Measurements from ENCODE around the gene DNAH1. TPM values are rescaled to one million over a fixed set of nuclear protein-coding genes. Genes with fewer than 3 reads are reported as not detected.

The DNAH1 gene
- total and polyA plus RNA-seq, 2 of the 13 experiments (the other 11 are each of a cell fraction or from before 2014, with no cell fraction given): 0.64 to 3.5 TPM

DNA sequence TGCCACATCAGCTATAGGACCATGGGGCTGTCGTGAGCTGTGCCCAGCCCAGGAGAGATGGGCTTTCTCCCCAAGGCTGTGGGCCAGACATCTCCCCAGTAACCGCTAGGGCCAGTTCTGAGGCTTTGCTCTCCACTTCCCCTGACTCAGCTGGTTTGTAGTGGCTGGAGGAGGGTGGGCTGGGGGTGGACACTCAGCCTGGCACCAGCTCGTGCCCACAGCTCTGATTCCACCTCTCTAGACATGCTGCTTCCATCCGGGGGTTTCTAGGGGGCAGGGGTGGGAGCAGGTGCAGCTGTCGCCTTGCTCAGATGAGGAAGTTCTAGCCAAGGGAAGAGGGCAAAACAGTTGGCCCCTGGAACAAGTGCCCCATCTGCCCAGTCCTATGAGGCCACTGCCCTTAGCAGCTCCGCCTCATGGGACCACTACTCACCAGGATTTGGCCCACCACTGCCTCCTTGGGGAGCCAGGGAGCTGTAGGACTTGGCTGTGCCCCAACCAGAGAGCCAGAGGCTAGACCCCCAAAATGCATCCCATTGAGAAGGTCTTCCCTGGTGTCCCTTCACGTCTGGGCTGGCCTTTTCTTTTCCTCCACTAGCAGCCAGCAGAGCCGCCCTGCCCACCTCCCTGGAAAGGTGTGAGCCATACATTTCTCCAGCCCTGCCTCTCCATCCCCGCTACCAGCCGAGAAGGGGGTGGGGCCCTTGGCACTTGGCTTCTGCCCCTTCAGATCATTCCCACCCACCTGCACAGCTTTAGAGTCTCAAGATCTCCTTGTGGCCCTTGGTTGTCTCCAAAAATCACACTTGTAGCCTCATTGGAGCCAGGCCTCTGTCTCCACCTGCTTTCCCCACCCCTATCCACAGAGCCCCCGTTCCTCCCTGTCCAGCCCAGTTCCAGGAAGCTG lies 18.6 kb upstream of the DNAH1 start (continued):
- TF ChIP-seq, protein P1, sequence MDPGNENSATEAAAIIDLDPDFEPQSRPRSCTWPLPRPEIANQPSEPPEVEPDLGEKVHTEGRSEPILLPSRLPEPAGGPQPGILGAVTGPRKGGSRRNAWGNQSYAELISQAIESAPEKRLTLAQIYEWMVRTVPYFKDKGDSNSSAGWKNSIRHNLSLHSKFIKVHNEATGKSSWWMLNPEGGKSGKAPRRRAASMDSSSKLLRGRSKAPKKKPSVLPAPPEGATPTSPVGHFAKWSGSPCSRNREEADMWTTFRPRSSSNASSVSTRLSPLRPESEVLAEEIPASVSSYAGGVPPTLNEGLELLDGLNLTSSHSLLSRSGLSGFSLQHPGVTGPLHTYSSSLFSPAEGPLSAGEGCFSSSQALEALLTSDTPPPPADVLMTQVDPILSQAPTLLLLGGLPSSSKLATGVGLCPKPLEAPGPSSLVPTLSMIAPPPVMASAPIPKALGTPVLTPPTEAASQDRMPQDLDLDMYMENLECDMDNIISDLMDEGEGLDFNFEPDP (CRISPR knock-in tag; conservative IDR thresholded peaks at IDR 0.05): 0 out of 2 replicates have a peak, but pooled peaks have one; percentile 23
- TF ChIP-seq ZNF326 (CRISPR knock-in tag; IDR thresholded peaks at IDR 0.05; ENCODE audit: borderline replicate concordance): peak; percentile 30; the same call in 1 of the 2 replicates
- TF ChIP-seq GTF2F1 (IDR thresholded peaks at IDR 0.05; ENCODE audit: low read length): no peak
- peak in 1 of 2 experiments; percentile 46; a peak in 1 of 4 replicates for TF ChIP-seq POLR2A (IDR thresholded peaks at IDR 0.05; ENCODE audit: insufficient read depth in 1 of 2, low read depth in 2 of 2, low read length in 2 of 2)
- peak; percentile 71 for TF ChIP-seq IRX3 (CRISPR knock-in tag; IDR thresholded peaks at IDR 0.05; ENCODE audit: borderline replicate concordance, low read depth)

DNA sequence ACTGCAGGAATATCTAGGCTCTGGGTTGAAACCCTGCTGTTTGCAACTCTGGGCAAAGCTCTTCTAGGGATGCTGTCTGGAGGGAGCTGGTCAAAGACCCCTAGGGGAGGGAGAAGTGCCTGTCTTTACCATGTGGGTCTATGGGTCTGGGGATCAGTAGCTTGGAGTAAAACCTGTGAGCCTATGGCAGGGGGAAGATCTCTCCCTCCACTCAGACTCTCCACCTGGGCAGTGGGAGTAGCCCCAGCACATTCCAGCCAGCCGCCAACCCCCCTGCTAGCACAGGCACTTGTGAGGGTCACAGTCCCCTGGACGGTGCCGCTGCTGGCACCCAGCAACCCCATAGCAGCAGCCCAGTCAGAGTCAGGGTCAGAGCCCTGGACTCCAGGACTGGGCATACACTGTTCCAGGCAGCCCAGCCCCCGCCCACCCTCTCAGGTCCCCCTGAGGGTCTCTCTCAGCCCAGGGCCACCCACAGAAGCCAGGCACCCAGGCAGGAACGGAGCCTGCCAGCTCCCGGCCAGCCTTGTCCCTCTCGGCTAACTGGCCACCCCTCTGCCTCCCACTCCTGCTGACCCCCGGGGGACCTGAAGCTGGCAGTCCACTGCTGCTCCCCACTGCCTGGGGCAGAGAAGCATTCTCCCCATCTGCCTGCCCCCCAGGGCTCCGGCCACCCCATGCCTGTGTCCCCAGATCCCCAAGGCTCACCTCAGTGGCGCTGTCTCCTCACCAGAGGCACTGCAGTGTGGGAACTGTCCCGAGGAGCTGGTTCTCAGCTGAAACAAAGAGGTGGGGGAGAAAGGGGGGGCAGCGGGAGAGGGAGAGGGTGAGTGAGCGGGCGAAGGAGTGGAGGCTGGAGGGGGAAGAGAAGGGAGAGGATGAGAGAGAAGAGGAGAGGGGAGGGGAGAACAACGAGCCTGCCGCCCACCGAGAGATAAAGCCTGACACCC lies 17.7 kb upstream of the DNAH1 start:
- no TSS peak for BruUV-seq (replicated peaks)
- TF ChIP-seq ZNF431 (CRISPR knock-in tag; IDR thresholded peaks at IDR 0.05; ENCODE audit: borderline replicate concordance, low read depth) (no peak), HNRNPL (IDR thresholded peaks at IDR 0.05; ENCODE audit: low read depth, low read length) (peak; percentile 15; the same call in 1 of the 2 replicates), PCBP2 (optimal IDR thresholded peaks at IDR 0.05; ENCODE audit: low read depth, low read length, poor library complexity, severe bottlenecking) (peak; percentile 69), ZNF672 (CRISPR knock-in tag; IDR thresholded peaks at IDR 0.05) (0 out of 2 replicates have a peak, but pooled peaks have one; percentile 57), PRPF4 (IDR thresholded peaks at IDR 0.05; ENCODE audit: low read depth, low read length, poor library complexity, severe bottlenecking) (peak; percentile 42), ZNF326 (CRISPR knock-in tag; IDR thresholded peaks at IDR 0.05; ENCODE audit: borderline replicate concordance) (peak; percentile 84; the same call in 1 of the 2 replicates), AGO1 (IDR thresholded peaks at IDR 0.05; ENCODE audit: low read depth, low read length, poor library complexity, severe bottlenecking) (peak; percentile 91)
- TF ChIP-seq, protein P2, sequence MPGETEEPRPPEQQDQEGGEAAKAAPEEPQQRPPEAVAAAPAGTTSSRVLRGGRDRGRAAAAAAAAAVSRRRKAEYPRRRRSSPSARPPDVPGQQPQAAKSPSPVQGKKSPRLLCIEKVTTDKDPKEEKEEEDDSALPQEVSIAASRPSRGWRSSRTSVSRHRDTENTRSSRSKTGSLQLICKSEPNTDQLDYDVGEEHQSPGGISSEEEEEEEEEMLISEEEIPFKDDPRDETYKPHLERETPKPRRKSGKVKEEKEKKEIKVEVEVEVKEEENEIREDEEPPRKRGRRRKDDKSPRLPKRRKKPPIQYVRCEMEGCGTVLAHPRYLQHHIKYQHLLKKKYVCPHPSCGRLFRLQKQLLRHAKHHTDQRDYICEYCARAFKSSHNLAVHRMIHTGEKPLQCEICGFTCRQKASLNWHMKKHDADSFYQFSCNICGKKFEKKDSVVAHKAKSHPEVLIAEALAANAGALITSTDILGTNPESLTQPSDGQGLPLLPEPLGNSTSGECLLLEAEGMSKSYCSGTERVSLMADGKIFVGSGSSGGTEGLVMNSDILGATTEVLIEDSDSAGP (CRISPR knock-in tag; IDR thresholded peaks at IDR 0.05; ENCODE audit: borderline replicate concordance): peak; percentile 16; the same call in 1 of the 2 replicates
- TF ChIP-seq, protein P3, sequence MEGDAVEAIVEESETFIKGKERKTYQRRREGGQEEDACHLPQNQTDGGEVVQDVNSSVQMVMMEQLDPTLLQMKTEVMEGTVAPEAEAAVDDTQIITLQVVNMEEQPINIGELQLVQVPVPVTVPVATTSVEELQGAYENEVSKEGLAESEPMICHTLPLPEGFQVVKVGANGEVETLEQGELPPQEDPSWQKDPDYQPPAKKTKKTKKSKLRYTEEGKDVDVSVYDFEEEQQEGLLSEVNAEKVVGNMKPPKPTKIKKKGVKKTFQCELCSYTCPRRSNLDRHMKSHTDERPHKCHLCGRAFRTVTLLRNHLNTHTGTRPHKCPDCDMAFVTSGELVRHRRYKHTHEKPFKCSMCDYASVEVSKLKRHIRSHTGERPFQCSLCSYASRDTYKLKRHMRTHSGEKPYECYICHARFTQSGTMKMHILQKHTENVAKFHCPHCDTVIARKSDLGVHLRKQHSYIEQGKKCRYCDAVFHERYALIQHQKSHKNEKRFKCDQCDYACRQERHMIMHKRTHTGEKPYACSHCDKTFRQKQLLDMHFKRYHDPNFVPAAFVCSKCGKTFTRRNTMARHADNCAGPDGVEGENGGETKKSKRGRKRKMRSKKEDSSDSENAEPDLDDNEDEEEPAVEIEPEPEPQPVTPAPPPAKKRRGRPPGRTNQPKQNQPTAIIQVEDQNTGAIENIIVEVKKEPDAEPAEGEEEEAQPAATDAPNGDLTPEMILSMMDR (CRISPR knock-in tag; IDR thresholded peaks at IDR 0.05): peak; percentile 46

More for the DNA sequence above, 17.7 kb upstream of the DNAH1 start:
- in situ Hi-C loops (cut with HindIII; ENCODE audit: extremely low pct_ligation_motif_present, low pct_unique_long_range_greater_than_20kb) (no loop called here), intact Hi-C loops (cut with micrococcal nuclease; ENCODE audit: unreplicated experiment) (loop anchor here (1.0 kb wide), 1 partner anchor 8 kb away; no protein-coding TSS in a partner anchor)
- FAIRE-seq (no peak), ATAC-seq (peak; percentile 23), DNase-seq (ENCODE audit: low spot score) (no peak)
- ChIA-PET POLR2A (interaction anchor here (1.0 to 5.4 kb wide), 8 partner anchors 9 to 78 kb away, joined by 3 to 113 read pairs (median 11); partner anchors contain the start of genes GLYCTK, TWF2 and WDR82), CTCF (ENCODE audit: low intra/inter-chr PET ratio, low total read pairs) (interaction anchor here (1.4 kb wide), 1 partner anchor 41 kb away, joined by 4 read pairs; no protein-coding TSS in a partner anchor)
- Histone ChIP-seq H3K27ac (ENCODE audit: extremely low read length, insufficient read depth, low read length) (no peak overlapping the region), H3K9me3 (ENCODE audit: low read length) (no peaks in the 10 kb centered on the region), H3K4me2 (ENCODE audit: low read depth, low read length) (peak overlapping the region; percentile 75), H4K20me1 (ENCODE audit: insufficient read depth, low read length) (peaks cover 16% of the 10 kb centered on the region), H2AFZ (ENCODE audit: low read length) (no peak overlapping the region), H3K9ac (ENCODE audit: insufficient read depth, low read depth, low read length) (0 out of 2 replicates have a peak overlapping the region, but pooled peaks have one; percentile 15), H3K36me3 (replicated peaks in 1 of 2; ENCODE audit: control insufficient read depth in 1 of 2, insufficient read depth in 2 of 2, low read length in 2 of 2) (peaks cover 3% of the 10 kb centered on the region in 2 experiments; a peak in 2 of 5 replicates), H3K79me2 (ENCODE audit: insufficient read depth, low read length) (no peaks in the 10 kb centered on the region), H3K4me3 (replicated peaks in 1 of 3; ENCODE audit: insufficient read depth in 1 of 3, low read depth in 2 of 3, low read length in 3 of 3) (peak overlapping the region in 2 of 3 experiments; percentile 13 to 34; a peak in 1 of 6 replicates), H3K27me3 (ENCODE audit: control insufficient read depth in 1 of 2, insufficient read depth in 2 of 2, low read length in 2 of 2) (no peaks in the 10 kb centered on the region), H3K4me1 (ENCODE audit: insufficient read depth, low read length) (peaks cover 42% of the 10 kb centered on the region)
- 5% methylated on average over 14 of the region's 17 CpGs for WGBS (ENCODE audit: low lambda C conversion rate)
